Esophagus muscularis mucosa (tissue), 4 donors: Measurements from ENCODE around the gene NOS1. TPM values are rescaled to one million over a fixed set of nuclear protein-coding genes. Genes with fewer than 3 reads are reported as not detected.

ENCODE experiments used
- DNase-seq: peaks from one replicate; pipeline ENCODE4 v3.0.0-alpha.2; 2017; ENCODE audit errors: extremely low spot score
- H3K27ac ChIP-seq, 4 donors: fragments of 200-600 bp; sonication (generic); replicated peaks in 1 of 4; 1 replicate in 3 of 4; 2 replicates in 1 of 4; pipeline ENCODE4 v1.5.1; 2016 to 2019; ENCODE audit warnings: mild to moderate bottlenecking in 1 of 4
- H3K27me3 ChIP-seq, 4 donors: fragments of 200-600 bp; sonication (generic); one replicate each; pipeline versions ENCODE4 v1.5.1 to v1.6.0; 2016 to 2019
- H3K36me3 ChIP-seq, 4 donors: fragments of 200-600 bp; sonication (generic); one replicate each; pipeline ENCODE4 v1.5.1; 2016 to 2019
- H3K4me1 ChIP-seq, 4 donors: fragments of 200-600 bp; sonication (generic); one replicate each; pipeline ENCODE4 v1.5.1; 2016 to 2019
- H3K4me3 ChIP-seq, 4 donors: fragments of 200-600 bp; sonication (generic); 1 replicate in 2 of 4; 2 replicates in 2 of 4; pipeline ENCODE4 v1.5.1; 2016 to 2019; ENCODE audit warnings: mild to moderate bottlenecking in 4 of 4, moderate library complexity in 1 of 4
- H3K9me3 ChIP-seq, 4 donors: fragments of 200-600 bp; sonication (generic); 1 replicate in 3 of 4; 2 replicates in 1 of 4; pipeline ENCODE4 v1.5.1; 2016 to 2019
- CTCF ChIP-seq, 3 experiments: fragments of 200-600 bp in 2 of 3; fragments of 450-650 bp in 1 of 3; sonication (generic) in 2 of 3; IDR thresholded peaks; one replicate each; pipeline ENCODE4 v1.5.1; 2017 to 2019; ENCODE audit warnings: antibody characterized with exemption in 3 of 3, mild to moderate bottlenecking in 2 of 3, moderate library complexity in 1 of 3
- EP300 ChIP-seq: sonication (generic); formaldehyde crosslinking; IDR thresholded peaks from one replicate; pipeline ENCODE4 v1.6.1; 2017; ENCODE audit warnings: antibody characterized with exemption
- POLR2A ChIP-seq: fragments of 450-650 bp; IDR thresholded peaks from one replicate; pipeline ENCODE4 v1.6.1; 2017; ENCODE audit warnings: antibody characterized with exemption, moderate library complexity, mild to moderate bottlenecking, low read depth
- POLR2AphosphoS5 ChIP-seq, 2 donors: sonication (generic); formaldehyde crosslinking; IDR thresholded peaks; one replicate each; pipeline ENCODE4 v1.6.1; 2017; ENCODE audit warnings: antibody characterized with exemption in 2 of 2
- whole genome bisulfite sequencing: methylation state at CpG from one replicate; pipeline ENCODE4 v1.1.5; 2018; 5-methylcytosine and 5-hydroxymethylcytosine counted together
- intact Hi-C: fragments of 100-400 bp; cut with DNase I; formaldehyde crosslinking; loops from one replicate; pipeline ENCODE4 v1.15.1; 2023
- total RNA-seq, 4 donors: library from RNA; depleted of rRNA; stranded (reverse); fragments of >200 nt; gene quantifications; one replicate each; pipeline versions ENCODE4 v1.1.0 to v1.2.1, GENCODE V29; 2016

The NOS1 gene
- total RNA-seq, 4 donors from 2014 or later: 1.7 to 4.0 (median 3.1) TPM

GRCh38 chr12:117333331-117333881, 28.0 kb downstream of the NOS1 start:
- TF ChIP-seq CTCF (IDR thresholded peaks at IDR 0.05): no peak
- no peak for TF ChIP-seq POLR2AphosphoS5 (IDR thresholded peaks at IDR 0.05)
- TF ChIP-seq POLR2A: no peak
- TF ChIP-seq EP300: no peak

GRCh38 chr12:117331691-117332090, 29.7 kb downstream of the NOS1 start:
- Histone ChIP-seq H3K4me3 (no peak overlapping the region), H3K27me3 (peaks cover 0 to 61% (median 0%) of the 10 kb centered on the region in 4 donors), H3K4me1 (peaks cover 0 to 25% (median 23%) of the 10 kb centered on the region in 4 donors), H3K36me3 (no peaks in the 10 kb centered on the region), H3K27ac (no peak overlapping the region), H3K9me3 (no peaks in the 10 kb centered on the region)
- 55% methylated on average over 5 of the region's 5 CpGs for WGBS
- no peak for DNase-seq
- TF ChIP-seq POLR2A (no peak), POLR2AphosphoS5 (IDR thresholded peaks at IDR 0.05) (no peak), EP300 (no peak), CTCF (IDR thresholded peaks at IDR 0.05) (no peak)
- intact Hi-C loops: no loop called here

More at GRCh38 chr12:117333331-117333881, 28.0 kb downstream of the NOS1 start:
- Histone ChIP-seq H3K27ac (no peak overlapping the region), H3K27me3 (peaks cover 0 to 47% (median 0%) of the 10 kb centered on the region in 4 donors), H3K4me1 (peaks cover 0 to 25% (median 23%) of the 10 kb centered on the region in 4 donors), H3K36me3 (no peaks in the 10 kb centered on the region), H3K9me3 (no peaks in the 10 kb centered on the region), H3K4me3 (no peak overlapping the region)
- intact Hi-C loops: no loop called here
- WGBS: 22% methylated on average over 12 of the region's 13 CpGs
- DNase-seq: no peak

DNA sequence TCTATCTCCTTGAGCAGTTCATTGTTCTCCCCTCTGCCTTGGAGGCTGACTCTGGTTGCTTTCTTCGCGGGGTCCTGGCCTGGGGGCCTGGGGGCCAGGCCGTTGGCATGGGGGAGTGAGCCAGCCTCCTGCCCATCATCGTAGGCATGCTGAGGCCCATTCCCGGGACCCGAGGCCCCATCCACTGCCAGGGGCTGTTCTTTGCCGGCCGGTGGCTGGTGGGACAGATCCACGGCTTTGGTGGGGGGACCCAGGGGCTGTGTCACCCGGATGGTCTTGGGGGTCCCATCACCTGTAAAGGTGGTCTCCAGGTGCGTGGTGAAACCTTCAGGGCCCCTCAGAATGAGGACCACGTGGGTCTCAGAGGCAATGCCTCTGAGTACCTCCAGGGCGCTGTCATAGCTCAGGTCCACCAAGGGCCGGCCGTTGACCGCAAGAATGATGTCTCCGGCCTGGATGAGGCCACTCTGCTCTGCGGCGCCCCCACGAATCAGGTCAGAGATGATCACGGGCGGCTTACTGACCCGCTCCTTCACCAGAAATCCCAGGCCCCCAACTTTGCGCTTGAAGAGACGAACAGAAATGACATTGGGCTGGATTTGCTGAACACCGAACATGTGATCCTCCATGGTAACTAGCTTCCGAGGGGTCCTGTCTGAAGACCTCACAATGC, 30.8 kb downstream of the NOS1 start:
- TF ChIP-seq POLR2A: no peak
- TF ChIP-seq EP300: no peak
- no peak for TF ChIP-seq POLR2AphosphoS5 (IDR thresholded peaks at IDR 0.05)
- TF ChIP-seq CTCF (IDR thresholded peaks at IDR 0.05): no peak
- DNase-seq: no peak
- Histone ChIP-seq H3K4me3 (no peak overlapping the region), H3K36me3 (no peaks in the 10 kb centered on the region), H3K27me3 (peaks cover 0 to 64% (median 0%) of the 10 kb centered on the region in 4 donors), H3K4me1 (peaks cover 0 to 25% (median 21%) of the 10 kb centered on the region in 4 donors), H3K27ac (no peak overlapping the region), H3K9me3 (no peaks in the 10 kb centered on the region)
- intact Hi-C loops: no loop called here
- 89% methylated on average over 9 of the region's 27 CpGs for WGBS

GRCh38 chr12:117329756-117330155, 31.7 kb downstream of the NOS1 start:
- 89% methylated on average over 8 of the region's 8 CpGs for WGBS
- intact Hi-C loops: no loop called here

More at GRCh38 chr12:117329756-117330155, 31.7 kb downstream of the NOS1 start:
- H3K4me1 ChIP-seq: peaks cover 0 to 16% (median 13%) of the 10 kb centered on the region in 4 donors
- no peak overlapping the region for H3K27ac ChIP-seq
- no peaks in the 10 kb centered on the region for H3K9me3 ChIP-seq
- H3K36me3 ChIP-seq: no peaks in the 10 kb centered on the region
- no peak overlapping the region for H3K4me3 ChIP-seq
- TF ChIP-seq POLR2AphosphoS5 (IDR thresholded peaks at IDR 0.05) (no peak), EP300 (no peak), CTCF (IDR thresholded peaks at IDR 0.05) (no peak), POLR2A (no peak)
- peaks cover 0 to 70% (median 0%) of the 10 kb centered on the region in 4 donors for H3K27me3 ChIP-seq
- no peak for DNase-seq
